Lower leg skin (tissue), 4 donors: ENCODE data around the gene TRMT10A. TPM values are rescaled to one million over a fixed set of nuclear protein-coding genes. Genes with fewer than 3 reads are reported as not detected.
"Not testable (repeated sequence)": the region's sequence is repeated elsewhere in the genome, so short reads cannot be mapped to it uniquely, and the experiment has no call there.

Experiments used
- DNase-seq, 2 donors: peaks; one replicate each; pipeline ENCODE4 v3.0.0-alpha.2; 2019; ENCODE audit warnings: low spot score in 2 of 2
- H3K4me3 ChIP-seq: fragments of 200-600 bp; sonication (generic); 2 replicates; pipeline ENCODE4 v1.5.1; 2017; ENCODE audit warnings: mild to moderate bottlenecking, low read depth; ENCODE audit not compliant: poor library complexity, severe bottlenecking
- CTCF ChIP-seq, 3 donors: fragments of 450-650 bp; IDR thresholded peaks; one replicate each; pipeline ENCODE4 v1.5.1; 2016; ENCODE audit warnings: antibody characterized with exemption in 3 of 3, mild to moderate bottlenecking in 3 of 3, moderate library complexity in 2 of 3
- POLR2A ChIP-seq, 2 donors: fragments of 450-650 bp; IDR thresholded peaks; one replicate each; pipeline ENCODE4 v1.6.1; 2016 to 2017; ENCODE audit warnings: antibody characterized with exemption in 2 of 2, mild to moderate bottlenecking in 1 of 2, moderate library complexity in 1 of 2
- WGBS, 2 donors: methylation state at CpG; one replicate each; pipeline ENCODE4 v1.1.5; 2018; 5-methylcytosine and 5-hydroxymethylcytosine counted together
- intact Hi-C: fragments of 100-400 bp; cut with DNase I; formaldehyde crosslinking; loops from one replicate; pipeline ENCODE4 v1.15.0; 2023; ENCODE audit warnings: low total_unique reads
- total RNA-seq, 4 donors: library from RNA; depleted of rRNA; stranded (reverse); fragments of >200 nt; gene quantifications; one replicate each; pipeline ENCODE4 v1.1.0, GENCODE V29; 2016

Gene TRMT10A
- total RNA-seq, 4 donors from 2014 or later: 1.3 to 9.0 (median 4.7) TPM

GRCh38 chr4:99540277-99540939 lies 23.4 kb downstream of the TRMT10A start:
- TF ChIP-seq POLR2A (IDR thresholded peaks at IDR 0.05): no peak
- no peak for TF ChIP-seq CTCF (IDR thresholded peaks at IDR 0.05)
- H3K4me3 ChIP-seq: no peak overlapping the region
- intact Hi-C loops: no loop called here
- no peak for DNase-seq

GRCh38 chr4:99537674-99538073 lies 26.2 kb downstream of the TRMT10A start:
- 72 to 79% methylated on average over 4 of the region's 4 CpGs for WGBS, 2 donors
- TF ChIP-seq POLR2A (IDR thresholded peaks at IDR 0.05) (no peak), CTCF (IDR thresholded peaks at IDR 0.05) (no peak)
- H3K4me3 ChIP-seq: no peak overlapping the region
- no peak for DNase-seq
- intact Hi-C loops: no loop called here

GRCh38 chr4:99536848-99537247 lies 27.0 kb downstream of the TRMT10A start:
- 36 to 57% methylated on average over 2 of the region's 2 CpGs for WGBS, 2 donors
- intact Hi-C loops: no loop called here
- no peak for DNase-seq
- H3K4me3 ChIP-seq: no peak overlapping the region
- no peak for TF ChIP-seq POLR2A (IDR thresholded peaks at IDR 0.05)
- TF ChIP-seq CTCF (IDR thresholded peaks at IDR 0.05): no peak

- intact Hi-C loops: no loop called here
- no peak for DNase-seq
- WGBS, 2 donors: 51 to 80% methylated on average over 1 to 2 of the region's 2 CpGs
- H3K4me3 ChIP-seq: no peak overlapping the region
- TF ChIP-seq POLR2A (IDR thresholded peaks at IDR 0.05) (no peak), CTCF (IDR thresholded peaks at IDR 0.05) (no peak)
Measured at GRCh38 chr4:99536271-99536670, 27.6 kb downstream of the TRMT10A start.

- DNase-seq, H3K4me3 ChIP-seq, intact Hi-C loops: not testable (repeated sequence)
- 71 to 85% methylated on average over 3 of the region's 3 CpGs for WGBS, 2 donors
Measured at GRCh38 chr4:99534699-99535098, 29.1 kb downstream of the TRMT10A start.

- intact Hi-C loops: no loop called here
- 66 to 72% methylated on average over 3 of the region's 3 CpGs for WGBS, 2 donors
- DNase-seq: no peak
- H3K4me3 ChIP-seq: no peak overlapping the region
- TF ChIP-seq POLR2A (IDR thresholded peaks at IDR 0.05) (no peak), CTCF (IDR thresholded peaks at IDR 0.05) (no peak)
Measured at GRCh38 chr4:99529956-99530355, 33.9 kb downstream of the TRMT10A start.
